Vagina (tissue), 2 donors: Measurements from ENCODE around the gene OPN4.

Experiments
- CTCF ChIP-seq, 3 experiments: fragments of 450-650 bp in 2 of 3; fragments of 200-600 bp in 1 of 3; sonication (generic) in 1 of 3; IDR thresholded peaks; one replicate each; pipeline ENCODE4 v1.5.1; 2017 to 2019; ENCODE audit warnings: antibody characterized with exemption in 3 of 3, mild to moderate bottlenecking in 2 of 3, moderate library complexity in 2 of 3
- POLR2A ChIP-seq, 2 donors: fragments of 450-650 bp; IDR thresholded peaks; one replicate each; pipeline ENCODE4 v1.6.1; 2017; ENCODE audit warnings: antibody characterized with exemption in 2 of 2, mild to moderate bottlenecking in 2 of 2, moderate library complexity in 2 of 2
- POLR2AphosphoS5 ChIP-seq, 2 donors: sonication (generic); formaldehyde crosslinking; IDR thresholded peaks; one replicate each; pipeline ENCODE4 v1.9.0; 2017; ENCODE audit warnings: antibody characterized with exemption in 2 of 2, mild to moderate bottlenecking in 2 of 2, low read depth in 1 of 2; ENCODE audit not compliant: insufficient read depth in 1 of 2

- TF ChIP-seq POLR2A (IDR thresholded peaks at IDR 0.05): no peak
- no peak for TF ChIP-seq CTCF (IDR thresholded peaks at IDR 0.05)
- TF ChIP-seq POLR2AphosphoS5 (IDR thresholded peaks at IDR 0.05; ENCODE audit: insufficient read depth in 1 of 2, low read depth in 1 of 2): no peak
Observed at GRCh38 chr10:86607674-86608073, 46.7 kb upstream of the OPN4 start.
